Left colon (tissue), 2 donors: ENCODE measurements around the gene TFPT. TPM values are rescaled to one million over a fixed set of nuclear protein-coding genes. Genes with fewer than 3 reads are reported as not detected.

Experiments used
- ATAC-seq: fragments of 200-7000 bp; cut with Tn5 transposase; one replicate; pipeline ENCODE4 v1.9.1; 2020; ENCODE audit warnings: mild to moderate bottlenecking, moderate library complexity
- DNase-seq, 2 donors: peaks; one replicate each; pipeline ENCODE4 v3.0.0-alpha.2; 2020
- intact Hi-C, 2 donors: fragments of 100-400 bp; cut with DNase I in 1 of 2; cut with micrococcal nuclease in 1 of 2; formaldehyde crosslinking; loops; one replicate each; pipeline versions ENCODE4 v1.11.2 to v1.14.0; 2022; cut with DNase I, micrococcal nuclease
- long read RNA-seq: library from polyadenylated mRNA; unstranded; transcript quantifications from one replicate; pipeline ENCODE4 v2.0.0, GENCODE V29; 2021
- total RNA-seq, 2 donors: library from RNA; stranded (reverse); fragmentation: NEBNext Ultra II Directional; extraction: Animal tissue kit (Norgen Biotek cat#: 25700); gene quantifications; one replicate each; pipeline ENCODE4 v1.2.1, GENCODE V29; 2021
- donor health status: DM: no; HTN: no; CAD: no.
- donor health status: DM: yes; HTN: yes; CAD: no.

Gene TFPT, protein sequence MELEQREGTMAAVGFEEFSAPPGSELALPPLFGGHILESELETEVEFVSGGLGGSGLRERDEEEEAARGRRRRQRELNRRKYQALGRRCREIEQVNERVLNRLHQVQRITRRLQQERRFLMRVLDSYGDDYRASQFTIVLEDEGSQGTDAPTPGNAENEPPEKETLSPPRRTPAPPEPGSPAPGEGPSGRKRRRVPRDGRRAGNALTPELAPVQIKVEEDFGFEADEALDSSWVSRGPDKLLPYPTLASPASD
- 10 to 100 TPM; 12.4 to 12.7 TPM for total RNA-seq
- long read RNA-seq, transcript TFPT-203 (6 exons, 1,205 nt) = major isoform, 8 of 10 reads
- long read RNA-seq, partial matches to known transcripts = 1 of 10 reads
- long read RNA-seq, other reads (novel, unspliced or antisense) = 1 of 10 reads

DNA sequence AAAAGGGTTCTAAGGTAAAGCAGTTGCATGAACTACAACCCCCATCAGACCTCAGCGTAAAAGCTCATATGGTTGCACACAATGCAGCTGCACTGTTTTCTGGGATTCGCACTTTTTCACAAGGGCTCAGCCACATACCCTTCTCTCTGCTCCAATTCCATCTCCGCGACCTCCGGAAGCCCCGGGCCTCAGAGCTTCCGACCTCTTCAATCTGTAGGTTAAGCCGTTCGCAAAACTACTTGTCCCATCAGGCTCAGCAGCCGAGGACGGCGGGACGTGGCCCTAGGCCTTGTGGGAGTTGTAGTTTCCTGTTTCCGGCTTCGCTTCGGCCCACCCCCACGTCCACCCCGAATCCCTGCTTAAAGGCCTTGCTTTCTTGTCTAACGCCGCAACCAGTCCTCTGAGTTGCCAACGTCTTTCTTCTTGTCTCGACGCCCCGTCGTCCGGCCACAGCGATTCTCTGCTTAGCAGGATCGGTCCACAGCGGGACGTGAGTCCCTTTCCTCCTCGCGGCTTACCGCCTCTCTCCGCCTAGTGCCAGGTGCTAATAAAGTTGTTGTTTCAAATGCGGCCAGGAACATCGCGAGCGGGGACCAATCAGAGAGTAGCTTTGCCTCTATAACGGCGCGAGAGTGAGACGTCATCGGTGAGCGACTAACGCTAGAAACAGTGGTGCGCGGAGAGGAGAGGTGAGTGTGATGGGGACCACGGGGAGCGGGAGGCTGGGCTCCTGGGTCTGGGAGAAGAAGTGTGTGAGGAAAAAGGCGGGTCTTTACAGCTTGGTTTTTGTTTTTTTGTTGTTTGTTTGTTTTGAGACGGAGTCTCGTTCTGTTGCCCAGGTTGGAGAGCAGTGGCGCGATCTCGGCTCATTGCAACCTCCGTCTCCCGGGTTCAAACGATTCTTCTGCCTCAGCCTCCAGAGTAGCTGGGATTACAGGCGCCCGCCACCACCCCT lies at the start of gene TFPT, which contains the start of gene PRPF31:
Gene TFPT (minus strand): TSS at position 549 of the 955 bp plus-strand sequence. CDS start 388 bp downstream, at position 161.
Gene PRPF31 (plus strand): TSS at position 646 of the 955 bp plus-strand sequence. CDS start 2,525 bp downstream, outside the sequence.
- ATAC-seq = peak; percentile 91
- peak; percentile 95 to 99 for DNase-seq
- intact Hi-C loops = no loop called here

- intact Hi-C loops = loop anchor here in 1 of 2 donors (5.0 kb wide), 1 partner anchor 67 kb away; no protein-coding TSS in a partner anchor
- no peak for DNase-seq
- no peak for ATAC-seq
These were observed 49.8 kb upstream of the TFPT start for GRCh38 chr19:54165222-54165621.

DNA sequence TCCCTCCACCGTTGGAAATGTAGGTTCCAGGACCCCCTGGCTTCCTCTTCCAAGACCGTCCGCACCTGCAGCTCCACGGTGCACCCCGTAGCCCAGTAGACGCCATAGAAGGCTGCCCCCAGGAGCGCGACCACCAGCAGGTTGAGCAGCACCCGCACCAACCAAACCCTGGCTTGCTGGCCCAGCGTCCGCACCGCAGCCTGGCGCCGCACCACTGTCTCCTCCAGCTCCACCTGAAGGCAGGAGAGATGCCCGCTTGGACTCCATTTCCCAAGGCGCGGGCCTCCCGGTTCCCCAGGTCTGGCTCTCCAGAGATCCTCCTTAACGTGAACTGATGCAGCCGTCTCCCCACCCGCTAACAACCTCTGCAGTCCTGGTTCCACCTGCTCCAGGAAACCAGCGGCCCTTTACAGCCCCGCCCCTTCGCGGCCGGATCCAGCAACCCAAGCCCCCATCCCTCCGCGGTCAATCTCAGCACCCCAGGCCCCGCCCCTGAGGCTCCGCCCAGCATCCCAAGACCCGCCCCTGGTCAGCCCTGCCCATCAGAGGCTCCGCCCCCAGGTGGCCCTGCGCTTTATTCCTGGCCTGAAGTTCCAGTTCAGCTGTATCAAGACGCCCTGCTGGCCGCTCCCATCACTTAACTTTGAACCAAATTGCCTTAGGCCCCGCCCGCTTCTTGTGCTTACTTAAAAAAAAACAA lies 49.1 kb upstream of the TFPT start:
- intact Hi-C loops = loop anchor here in 1 of 2 donors (5.0 kb wide), 1 partner anchor 68 kb away; no protein-coding TSS in a partner anchor
- peak; percentile 60 for ATAC-seq
- DNase-seq = peak; percentile 88 to 95

DNA sequence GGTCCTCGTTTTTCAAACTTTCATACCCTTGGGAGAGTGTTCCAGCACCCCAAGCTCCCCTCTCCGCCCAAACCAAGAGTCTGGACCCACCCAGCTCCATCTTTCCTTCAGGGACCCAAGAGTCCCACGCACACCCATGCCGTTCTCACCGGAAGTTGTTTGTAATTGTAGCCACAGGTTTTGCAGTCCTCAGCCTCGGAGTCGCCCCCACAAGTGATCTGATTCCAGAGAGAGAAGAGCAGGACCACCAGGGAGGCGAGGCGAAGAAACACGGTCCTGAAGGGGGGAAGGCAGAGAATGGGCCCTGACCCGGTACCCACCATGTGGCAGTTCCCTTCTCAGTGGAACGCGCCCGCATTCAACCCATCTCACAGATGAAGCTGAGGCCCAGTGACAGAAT lies 47.4 kb upstream of the TFPT start:
- intact Hi-C loops = no loop called here
- no peak for DNase-seq
- no peak for ATAC-seq

- DNase-seq (peak; percentile 91 to 96), ATAC-seq (peak; percentile 51)
- intact Hi-C loops = no loop called here
These were observed 46.9 kb upstream of the TFPT start for GRCh38 chr19:54162241-54162805.

DNA sequence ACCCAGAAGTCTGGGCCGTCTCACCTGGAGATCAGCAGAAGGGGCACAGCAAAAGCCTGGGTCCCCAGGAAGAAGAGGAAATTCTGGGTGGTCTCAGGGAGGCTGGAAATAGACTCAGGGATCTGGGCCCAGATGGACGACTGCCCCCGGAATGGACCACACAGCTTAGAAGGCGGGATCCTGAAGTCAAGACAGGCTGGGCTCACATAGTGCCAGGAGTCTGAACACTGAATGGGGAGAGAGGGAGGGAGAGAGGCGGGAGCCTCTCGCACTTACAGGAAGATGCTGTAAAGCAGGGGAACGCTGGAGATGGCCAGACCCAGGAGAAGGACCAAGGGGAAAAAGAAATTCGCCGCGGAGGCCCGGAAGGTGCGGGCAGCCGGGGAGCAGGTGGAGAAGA lies 45.4 kb upstream of the TFPT start:
- ATAC-seq (no peak), DNase-seq (no peak)
- intact Hi-C loops = no loop called here

DNA sequence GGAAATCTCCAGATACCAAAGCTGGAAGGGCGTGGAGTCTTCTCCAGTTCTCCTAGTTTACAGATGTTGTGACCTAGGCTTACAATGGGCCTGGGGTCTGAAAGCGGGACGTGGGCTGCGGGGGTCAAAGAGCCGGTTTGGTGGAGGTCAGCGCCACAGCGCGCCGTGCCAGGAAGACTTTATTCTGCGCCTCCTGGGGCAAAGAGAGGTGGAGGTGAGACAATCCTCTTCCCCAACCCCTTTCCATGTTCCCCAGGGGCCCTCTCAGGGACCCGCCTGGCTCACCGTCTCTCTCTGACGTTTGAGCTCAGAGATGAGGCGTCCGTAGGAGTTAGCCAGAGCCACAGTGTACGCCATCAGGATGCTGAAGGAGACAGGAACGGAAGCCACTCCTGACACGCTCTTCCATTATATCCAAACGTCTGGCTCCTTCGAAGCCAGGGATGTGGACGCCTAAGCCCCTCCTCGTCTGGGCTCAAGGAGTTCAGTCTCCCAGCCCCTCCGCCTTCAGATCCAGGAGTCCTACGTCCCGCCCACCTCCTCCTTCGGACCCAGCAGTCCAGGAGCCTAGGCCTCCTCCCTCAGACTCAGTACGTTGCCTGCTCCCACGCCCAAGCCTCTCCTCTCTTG lies 44.8 kb upstream of the TFPT start:
- no peak for DNase-seq
- ATAC-seq = no peak
- intact Hi-C loops = no loop called here

DNA sequence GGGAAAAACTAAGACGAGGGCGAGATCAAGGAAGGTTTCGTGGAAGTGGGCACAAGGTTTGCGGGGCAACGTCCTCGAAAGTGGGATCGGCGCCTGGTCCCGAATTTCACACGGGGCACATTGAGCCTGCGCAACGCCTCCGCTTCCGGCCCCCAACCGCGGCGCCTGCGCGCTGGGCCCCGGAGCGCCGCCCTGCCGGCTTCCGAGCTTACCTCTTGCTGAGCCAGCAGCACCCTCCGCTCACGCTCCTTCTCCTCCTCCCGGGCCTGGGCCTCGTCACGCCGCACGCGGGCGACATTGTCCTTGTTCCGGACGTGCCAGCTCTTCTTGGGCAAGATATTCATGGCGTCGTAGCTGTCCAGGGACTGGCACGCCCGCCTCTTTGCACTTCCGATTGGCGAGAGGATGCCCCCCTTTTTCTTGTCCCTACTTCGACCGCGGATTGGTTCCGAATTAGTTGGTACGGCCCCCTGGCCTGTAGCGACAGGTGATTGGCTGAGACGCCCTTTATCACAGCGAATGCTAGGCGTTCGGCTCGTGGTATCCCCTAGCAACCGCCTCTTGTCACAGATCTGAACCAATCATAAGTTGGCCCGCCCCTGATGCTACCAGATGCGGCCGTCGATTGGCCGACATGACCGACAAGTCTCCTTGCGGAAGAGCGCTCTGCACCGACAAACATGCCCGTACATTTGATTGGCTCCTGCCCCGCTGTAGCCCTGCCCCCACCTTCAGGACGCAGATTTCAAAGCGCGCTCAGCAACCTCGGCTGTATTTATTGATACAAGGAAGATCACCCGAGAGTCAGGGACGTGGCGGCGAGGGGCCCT lies 44.1 kb upstream of the TFPT start, which contains the start of gene LENG1:
Gene LENG1 (minus strand): TSS at position 370 of the 830 bp plus-strand sequence. CDS start 26 bp downstream, at position 344.
- DNase-seq (peak; percentile 99 to 100), ATAC-seq (peak; percentile 68)
- intact Hi-C loops = no loop called here

- no peak for ATAC-seq
- DNase-seq = no peak
- intact Hi-C loops = no loop called here
These were observed 43.4 kb upstream of the TFPT start for GRCh38 chr19:54158812-54159351.

GRCh38 chr19:54156953-54157352 lies 41.5 kb upstream of the TFPT start:
- DNase-seq (no peak), ATAC-seq (no peak)
- intact Hi-C loops = no loop called here

- ATAC-seq = no peak
- DNase-seq = no peak
- intact Hi-C loops = no loop called here
These were observed 41.0 kb upstream of the TFPT start for GRCh38 chr19:54156490-54156889.

- DNase-seq (no peak), ATAC-seq (no peak)
- intact Hi-C loops = no loop called here
These were observed 40.2 kb upstream of the TFPT start for GRCh38 chr19:54155694-54156093.

- ATAC-seq = no peak
- intact Hi-C loops = no loop called here
- DNase-seq = no peak
These were observed 39.3 kb upstream of the TFPT start for GRCh38 chr19:54154603-54155345.

- ATAC-seq (no peak), DNase-seq (no peak)
- intact Hi-C loops = no loop called here
These were observed 38.4 kb upstream of the TFPT start for GRCh38 chr19:54153731-54154326.

- intact Hi-C loops = no loop called here
- ATAC-seq (peak; percentile 2), DNase-seq (no peak)
These were observed 37.5 kb upstream of the TFPT start for GRCh38 chr19:54152878-54153524.
